ENCODE measurements around the gene UVSSA. TPM values are rescaled to one million over a fixed set of nuclear protein-coding genes. Genes with fewer than 3 reads are reported as not detected.

UVSSA gene
- total and polyA plus RNA-seq, 9 donors, result 5.5 to 13.6 (median 9.1) TPM

GRCh38 chr4:1365271-1366178, 18.5 kb downstream of the UVSSA start:
- DNase-seq, result no peak
- Histone ChIP-seq H3K27me3 (ENCODE audit: control insufficient read depth, insufficient read depth, low read length) (no peaks in the 10 kb centered on the region), H3K9me3 (replicated peaks; ENCODE audit: control insufficient read depth, low read depth, low read length) (no peaks in the 10 kb centered on the region), H3K36me3 (ENCODE audit: control insufficient read depth, insufficient read depth, low read length) (peaks cover 9% of the 10 kb centered on the region), H3K4me3 (ENCODE audit: low read length) (no peak overlapping the region), H3K27ac (ENCODE audit: low read length) (no peak overlapping the region), H3K4me1 (ENCODE audit: control insufficient read depth, insufficient read depth, low read length) (no peaks in the 10 kb centered on the region)
- 74% methylated on average over 14 of the region's 25 CpGs for WGBS (ENCODE audit: insufficient coverage)

GRCh38 chr4:1366371-1367229, 19.6 kb downstream of the UVSSA start:
- H3K27ac ChIP-seq (ENCODE audit: low read length), result no peak overlapping the region
- H3K4me3 ChIP-seq (ENCODE audit: low read length), result no peak overlapping the region
- WGBS (ENCODE audit: insufficient coverage), result 95% methylated on average over 30 of the region's 35 CpGs
- peaks cover 9% of the 10 kb centered on the region for H3K36me3 ChIP-seq (ENCODE audit: control insufficient read depth, insufficient read depth, low read length)
- H3K4me1 ChIP-seq (ENCODE audit: control insufficient read depth, insufficient read depth, low read length), result no peaks in the 10 kb centered on the region
- H3K27me3 ChIP-seq (ENCODE audit: control insufficient read depth, insufficient read depth, low read length), result no peaks in the 10 kb centered on the region
- H3K9me3 ChIP-seq (replicated peaks; ENCODE audit: control insufficient read depth, low read depth, low read length), result no peaks in the 10 kb centered on the region
- DNase-seq, result no peak

DNA sequence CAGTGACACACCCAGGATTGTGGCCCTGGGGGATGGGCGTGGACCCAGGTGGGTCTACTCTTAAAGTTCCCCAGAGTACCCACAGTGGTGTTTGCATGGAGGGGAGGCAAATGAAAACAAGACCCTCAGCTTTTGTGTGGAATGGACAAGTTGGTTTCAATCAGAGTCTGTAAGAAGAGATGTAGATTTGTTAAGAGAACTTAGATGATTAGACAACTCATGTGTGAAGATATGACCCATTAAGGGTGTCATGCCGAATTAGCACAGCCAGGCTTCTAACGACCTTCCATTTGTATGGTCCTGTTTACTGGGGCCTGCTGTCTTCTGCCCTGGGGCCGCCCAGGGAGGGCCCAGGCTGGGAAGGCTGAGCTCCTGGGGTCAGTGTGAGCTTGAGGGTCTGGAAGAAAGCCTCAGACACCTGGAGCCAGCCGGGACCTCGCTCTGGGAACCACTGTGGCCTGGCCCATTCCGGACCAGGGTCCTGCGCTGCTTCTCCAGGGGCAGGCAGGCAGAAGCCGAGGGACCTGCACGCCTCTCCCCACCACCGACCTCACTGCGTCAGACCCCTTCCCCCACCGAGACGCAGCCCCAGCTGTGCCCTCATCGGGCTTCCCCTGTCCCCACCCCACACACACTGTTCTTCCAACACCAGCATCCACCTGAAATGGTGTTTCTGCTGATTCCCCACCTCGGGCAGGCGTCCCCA, 20.4 kb downstream of the UVSSA start:
- H3K36me3 ChIP-seq (ENCODE audit: control insufficient read depth, insufficient read depth, low read length), result peaks cover 9% of the 10 kb centered on the region
- WGBS (ENCODE audit: insufficient coverage), result 85% methylated on average over 14 of the region's 17 CpGs
- H3K4me1 ChIP-seq (ENCODE audit: control insufficient read depth, insufficient read depth, low read length), result no peaks in the 10 kb centered on the region
- H3K27me3 ChIP-seq (ENCODE audit: control insufficient read depth, insufficient read depth, low read length), result no peaks in the 10 kb centered on the region
- H3K4me3 ChIP-seq (ENCODE audit: low read length), result no peak overlapping the region
- no peak overlapping the region for H3K27ac ChIP-seq (ENCODE audit: low read length)
- no peak for DNase-seq
- no peaks in the 10 kb centered on the region for H3K9me3 ChIP-seq (replicated peaks; ENCODE audit: control insufficient read depth, low read depth, low read length)

GRCh38 chr4:1367936-1368289, 20.9 kb downstream of the UVSSA start:
- H3K4me1 ChIP-seq (ENCODE audit: control insufficient read depth, insufficient read depth, low read length), result no peaks in the 10 kb centered on the region
- no peaks in the 10 kb centered on the region for H3K27me3 ChIP-seq (ENCODE audit: control insufficient read depth, insufficient read depth, low read length)
- 90% methylated on average over 10 of the region's 10 CpGs for WGBS (ENCODE audit: insufficient coverage)
- no peak overlapping the region for H3K4me3 ChIP-seq (ENCODE audit: low read length)
- no peak for DNase-seq
- H3K9me3 ChIP-seq (replicated peaks; ENCODE audit: control insufficient read depth, low read depth, low read length), result no peaks in the 10 kb centered on the region
- peaks cover 9% of the 10 kb centered on the region for H3K36me3 ChIP-seq (ENCODE audit: control insufficient read depth, insufficient read depth, low read length)
- H3K27ac ChIP-seq (ENCODE audit: low read length), result no peak overlapping the region

- no peaks in the 10 kb centered on the region for H3K4me1 ChIP-seq (ENCODE audit: control insufficient read depth, insufficient read depth, low read length)
- no peaks in the 10 kb centered on the region for H3K9me3 ChIP-seq (replicated peaks; ENCODE audit: control insufficient read depth, low read depth, low read length)
- no peak overlapping the region for H3K4me3 ChIP-seq (ENCODE audit: low read length)
- no peak overlapping the region for H3K27ac ChIP-seq (ENCODE audit: low read length)
- H3K27me3 ChIP-seq (ENCODE audit: control insufficient read depth, insufficient read depth, low read length), result no peaks in the 10 kb centered on the region
- H3K36me3 ChIP-seq (ENCODE audit: control insufficient read depth, insufficient read depth, low read length), result peaks cover 9% of the 10 kb centered on the region
- WGBS (ENCODE audit: insufficient coverage), result 91% methylated on average over 19 of the region's 24 CpGs
- DNase-seq, result no peak
These were observed 21.5 kb downstream of the UVSSA start for GRCh38 chr4:1368421-1369090.

- H3K36me3 ChIP-seq (ENCODE audit: control insufficient read depth, insufficient read depth, low read length), result peaks cover 9% of the 10 kb centered on the region
- no peaks in the 10 kb centered on the region for H3K27me3 ChIP-seq (ENCODE audit: control insufficient read depth, insufficient read depth, low read length)
- 71% methylated on average over 12 of the region's 18 CpGs for WGBS (ENCODE audit: insufficient coverage)
- H3K9me3 ChIP-seq (replicated peaks; ENCODE audit: control insufficient read depth, low read depth, low read length), result no peaks in the 10 kb centered on the region
- H3K4me1 ChIP-seq (ENCODE audit: control insufficient read depth, insufficient read depth, low read length), result no peaks in the 10 kb centered on the region
- no peak overlapping the region for H3K4me3 ChIP-seq (ENCODE audit: low read length)
- no peak for DNase-seq
- no peak overlapping the region for H3K27ac ChIP-seq (ENCODE audit: low read length)
These were observed 22.1 kb downstream of the UVSSA start for GRCh38 chr4:1369091-1369450.

DNA sequence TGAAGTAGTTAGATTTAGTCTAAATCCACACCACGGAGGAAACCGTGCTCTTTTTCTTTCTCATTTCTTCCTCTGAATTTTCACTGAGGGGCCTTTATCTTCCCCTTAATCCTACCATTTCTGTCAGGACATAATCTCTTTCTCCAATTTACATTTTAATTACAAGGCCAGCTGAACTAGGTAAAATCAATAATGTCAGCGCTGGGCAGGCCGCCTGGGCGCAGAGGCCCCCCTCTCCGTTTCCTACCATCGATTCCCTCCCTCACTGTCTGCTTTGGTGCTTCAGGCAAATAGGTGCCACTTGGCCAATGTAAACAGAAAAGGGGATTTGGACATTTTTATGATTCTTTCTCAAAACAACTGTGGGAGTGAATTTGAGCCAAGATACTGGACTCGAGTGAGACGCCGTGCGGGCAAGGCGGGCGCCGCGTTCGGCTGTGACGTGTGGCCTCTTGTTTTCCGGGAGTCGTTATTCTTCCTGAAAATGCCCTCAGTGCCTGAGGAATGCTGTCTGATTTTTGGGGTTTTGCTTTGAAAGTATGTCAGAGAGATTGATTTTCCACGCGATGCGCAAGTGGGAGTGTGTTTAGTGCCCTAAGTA, 22.6 kb downstream of the UVSSA start:
- DNase-seq, result no peak
- Histone ChIP-seq H3K4me3 (ENCODE audit: low read length) (no peak overlapping the region), H3K9me3 (replicated peaks; ENCODE audit: control insufficient read depth, low read depth, low read length) (no peaks in the 10 kb centered on the region), H3K4me1 (ENCODE audit: control insufficient read depth, insufficient read depth, low read length) (no peaks in the 10 kb centered on the region), H3K36me3 (ENCODE audit: control insufficient read depth, insufficient read depth, low read length) (peaks cover 9% of the 10 kb centered on the region), H3K27me3 (ENCODE audit: control insufficient read depth, insufficient read depth, low read length) (no peaks in the 10 kb centered on the region), H3K27ac (ENCODE audit: low read length) (no peak overlapping the region)
- WGBS (ENCODE audit: insufficient coverage), result 41% methylated on average over 4 of the region's 22 CpGs

DNA sequence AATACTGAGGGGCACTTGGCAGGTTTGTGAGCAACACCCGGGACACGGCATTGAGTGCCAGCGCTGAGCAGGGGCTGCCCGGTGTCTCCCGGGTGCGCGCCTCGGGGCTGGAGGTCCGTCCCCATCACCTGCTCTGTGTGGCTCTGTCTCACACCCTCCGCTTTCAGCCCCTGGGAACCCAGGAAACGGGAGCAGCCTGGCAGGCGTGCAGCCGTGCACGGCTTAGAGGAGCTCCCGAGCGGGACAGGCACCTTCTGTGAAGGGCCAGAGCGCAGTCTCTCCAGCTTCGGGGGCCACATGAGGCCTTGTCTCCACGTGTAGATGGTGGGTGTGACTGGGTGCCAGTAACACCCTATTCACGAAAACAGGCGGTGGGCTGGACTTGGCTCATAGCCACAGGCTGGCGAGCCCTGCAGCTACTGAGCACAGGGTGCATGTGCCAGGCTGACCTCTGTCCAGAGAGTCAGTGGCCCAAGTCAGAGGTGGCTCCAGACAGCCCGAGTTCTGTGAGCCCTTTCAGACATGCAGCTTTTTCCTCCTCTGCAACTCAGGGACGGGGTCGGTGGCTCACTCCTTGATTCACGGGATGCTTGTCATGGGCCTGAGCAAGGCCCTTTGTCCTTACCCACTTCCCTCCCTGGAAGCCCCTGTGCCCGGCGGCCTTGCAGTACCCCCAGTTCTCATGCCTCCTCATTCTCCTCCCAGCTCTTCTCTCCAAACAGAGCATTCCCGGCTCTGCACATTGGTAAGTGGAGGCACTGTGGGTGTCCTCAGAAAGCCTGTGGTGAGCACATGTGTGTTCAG, 23.5 kb downstream of the UVSSA start:
- Histone ChIP-seq H3K9me3 (replicated peaks; ENCODE audit: control insufficient read depth, low read depth, low read length) (no peaks in the 10 kb centered on the region), H3K27me3 (ENCODE audit: control insufficient read depth, insufficient read depth, low read length) (no peaks in the 10 kb centered on the region), H3K4me3 (ENCODE audit: low read length) (no peak overlapping the region), H3K27ac (ENCODE audit: low read length) (no peak overlapping the region), H3K36me3 (ENCODE audit: control insufficient read depth, insufficient read depth, low read length) (peaks cover 9% of the 10 kb centered on the region), H3K4me1 (ENCODE audit: control insufficient read depth, insufficient read depth, low read length) (peaks cover under 1% of the 10 kb centered on the region)
- WGBS (ENCODE audit: insufficient coverage), result 88% methylated on average over 18 of the region's 29 CpGs
- DNase-seq, result no peak

All from muscle of leg (tissue), 11 donors.